CD4-positive, alpha-beta memory T cell (primary cell): ENCODE data around the gene LGI1. TPM values are rescaled to one million over a fixed set of nuclear protein-coding genes. Genes with fewer than 3 reads are reported as not detected.

Source experiments
- polyA plus RNA-seq, 2 donors: library from polyadenylated mRNA; unstranded; fragments of 300-500 nt; fragmentation: Illumina TruSeq; gene quantifications; one replicate each; pipeline ENCODE4 v1.2.3, GENCODE V29; 2021
- total RNA-seq, 2 experiments: library from RNA; stranded (reverse); gene quantifications; one replicate each; pipeline ENCODE4 v1.2.3, GENCODE V29; 2021

LGI1 gene
- total and polyA plus RNA-seq, 4 experiments from 2014 or later: not detected

Other genes starting within 250 kb of the LGI1 start
- gene FFAR4, start 191.3 kb upstream of the LGI1 start, total RNA-seq: not detected
- gene FFAR4, start 191.3 kb upstream of the LGI1 start, polyA plus RNA-seq: not detected
- gene RBP4, start 156.7 kb upstream of the LGI1 start, total RNA-seq: not detected
- gene RBP4, start 156.7 kb upstream of the LGI1 start, polyA plus RNA-seq: not detected
- not detected for gene PDE6C, start 145.4 kb upstream of the LGI1 start, total RNA-seq
- gene PDE6C, start 145.4 kb upstream of the LGI1 start, polyA plus RNA-seq: not detected
- gene FRA10AC1, start 55.3 kb upstream of the LGI1 start, total RNA-seq: 10 to 100 TPM; 21.6 to 32.5 TPM
- gene FRA10AC1, start 55.3 kb upstream of the LGI1 start, polyA plus RNA-seq: 1 to 10 TPM; 7.1 to 8.6 TPM
- gene SLC35G1, start 136.0 kb downstream of the LGI1 start, total RNA-seq: 1 to 10 TPM; 5.3 to 6.2 TPM
- 1 to 10 TPM; 5.0 to 7.3 TPM for gene SLC35G1, start 136.0 kb downstream of the LGI1 start, polyA plus RNA-seq
- gene PLCE1, start 236.0 kb downstream of the LGI1 start, total RNA-seq: not detected
- under 1 TPM; 0.07 to 0.20 TPM for gene PLCE1, start 236.0 kb downstream of the LGI1 start, polyA plus RNA-seq